GM12873 (cell line): ENCODE measurements around the gene MYCL.

Experiments used
- CTCF ChIP-seq: IDR thresholded peaks from 2 replicates; pipeline ENCODE4 v1.5.1; 2012; ENCODE audit warnings: low read depth, mild to moderate bottlenecking, moderate library complexity, low read length, control low read depth; ENCODE audit not compliant: insufficient read depth; ENCODE audit errors: missing control alignments

The MYCL gene

GRCh38 chr1:39863177-39863576 is 38.5 kb downstream of the MYCL start:
- TF ChIP-seq CTCF: no peak

- TF ChIP-seq CTCF: no peak
These were observed 40.7 kb downstream of the MYCL start for GRCh38 chr1:39861003-39861402.

- no peak for TF ChIP-seq CTCF
These were observed 41.6 kb downstream of the MYCL start for GRCh38 chr1:39859859-39860812.

- no peak for TF ChIP-seq CTCF
These were observed 43.4 kb downstream of the MYCL start for GRCh38 chr1:39858315-39858714.

- TF ChIP-seq CTCF: no peak
These were observed 44.4 kb downstream of the MYCL start for GRCh38 chr1:39857126-39857878.

GRCh38 chr1:39854738-39855137 is 47.0 kb downstream of the MYCL start:
- TF ChIP-seq CTCF: no peak

- TF ChIP-seq CTCF: no peak
These were observed 47.4 kb downstream of the MYCL start for GRCh38 chr1:39854314-39854713.
